IMR-90 (cell line): ENCODE results near the gene KRT74. TPM values are rescaled to one million over a fixed set of nuclear protein-coding genes. Genes with fewer than 3 reads are reported as not detected.

ENCODE experiments used
- ATAC-seq: fragments of 200-7000 bp; cut with Tn5 transposase; 2 replicates; pipeline ENCODE4 v1.9.1; 2020; ENCODE audit warnings: low read depth, mild to moderate bottlenecking, moderate library complexity
- BruUV-seq: library from RNA; stranded (reverse); fragments of 400-500 nt; replicated peaks from 2 replicates; lab custom pipeline; 2021; lab: Mats Ljungman, UMichigan
- CTCF ChIA-PET: fragments of 300-600 bp; formaldehyde crosslinking; extraction: SDS; loops from one replicate; lab custom pipeline; 2021; ENCODE audit warnings: antibody characterized with exemption; lab: Yijun Ruan, JAX
- POLR2A ChIA-PET: fragments of 300-600 bp; sonication (Branson Sonifier 250); formaldehyde crosslinking; loops from one replicate; lab custom pipeline; 2022; ENCODE audit warnings: antibody characterized with exemption; ENCODE audit not compliant: unreplicated experiment; lab: Charles Lee
- DNase-seq: peaks from one replicate; pipeline ENCODE4 v3.0.0; 2013
- H2AFZ ChIP-seq: replicated peaks from 2 replicates; pipeline ENCODE3; 2013; ENCODE audit warnings: low read length, mild to moderate bottlenecking; ENCODE audit not compliant: poor library complexity
- H2AK5ac ChIP-seq: 2 replicates; pipeline ENCODE4 v1.6.1; 2013; ENCODE audit warnings: low read depth, low read length, inconsistent platforms
- H2AK9ac ChIP-seq: replicated peaks from 2 replicates; pipeline ENCODE3; 2013; ENCODE audit warnings: mild to moderate bottlenecking, low read depth, low read length, moderate library complexity; ENCODE audit not compliant: poor library complexity
- H2BK120ac ChIP-seq: 2 replicates; pipeline ENCODE4 v1.6.1; 2013; ENCODE audit warnings: low read depth, low read length, inconsistent platforms
- H2BK15ac ChIP-seq: 3 replicates; pipeline ENCODE4 v1.6.1; 2013; ENCODE audit warnings: low read depth, low read length, inconsistent platforms
- H2BK20ac ChIP-seq: 2 replicates; pipeline ENCODE4 v1.6.1; 2013; ENCODE audit warnings: low read depth, mild to moderate bottlenecking, inconsistent platforms, low read length, moderate library complexity
- H2BK5ac ChIP-seq: 2 replicates; pipeline ENCODE4 v1.6.1; 2013; ENCODE audit warnings: mild to moderate bottlenecking, low read depth, low read length, inconsistent platforms; ENCODE audit not compliant: poor library complexity, severe bottlenecking
- H3K14ac ChIP-seq: replicated peaks from 2 replicates; pipeline ENCODE4 v1.6.1; 2013; ENCODE audit warnings: low read depth, low read length, inconsistent platforms
- H3K18ac ChIP-seq: 2 replicates; pipeline ENCODE4 v1.6.1; 2013; ENCODE audit warnings: low read depth, low read length, control low read depth
- H3K23ac ChIP-seq: 2 replicates; pipeline ENCODE4 v1.6.1; 2013; ENCODE audit warnings: low read depth, low read length, inconsistent platforms
- H3K27ac ChIP-seq: 2 replicates; pipeline ENCODE4 v1.5.1; 2013; ENCODE audit warnings: mild to moderate bottlenecking, control low read depth, low read length; ENCODE audit not compliant: insufficient read depth
- H3K27me3 ChIP-seq: 2 replicates; pipeline ENCODE4 v1.6.1; 2013; ENCODE audit warnings: low read length; ENCODE audit not compliant: control insufficient read depth, insufficient read depth
- H3K36me3 ChIP-seq: 2 replicates; pipeline ENCODE4 v1.6.1; 2013; ENCODE audit warnings: low read length, mixed read lengths; ENCODE audit not compliant: control insufficient read depth, insufficient read depth
- H3K4ac ChIP-seq: 2 replicates; pipeline ENCODE4 v1.6.1; 2013; ENCODE audit warnings: low read depth, low read length, inconsistent platforms
- H3K4me1 ChIP-seq: 2 replicates; pipeline ENCODE4 v1.6.1; 2013; ENCODE audit warnings: low read length, mixed read lengths; ENCODE audit not compliant: control insufficient read depth, insufficient read depth
- H3K4me2 ChIP-seq: 2 replicates; pipeline ENCODE4 v1.6.1; 2013; ENCODE audit warnings: low read depth, mild to moderate bottlenecking, control low read depth, low read length, moderate library complexity
- H3K4me3 ChIP-seq: 2 replicates; pipeline ENCODE4 v1.5.1; 2013; ENCODE audit warnings: low read depth, mild to moderate bottlenecking, control low read depth, low read length, moderate library complexity; ENCODE audit not compliant: insufficient read depth
- H3K56ac ChIP-seq: 2 replicates; pipeline ENCODE4 v1.6.1; 2013; ENCODE audit warnings: low read length, inconsistent platforms; ENCODE audit not compliant: insufficient read depth; ENCODE audit errors: extremely low read depth
- H3K79me1 ChIP-seq, 2 experiments: 2 replicates each; pipeline ENCODE4 v1.6.1; 2013; ENCODE audit warnings: low read length in 2 of 2, inconsistent platforms in 1 of 2, low read depth in 1 of 2
- H3K9ac ChIP-seq: 2 replicates; pipeline ENCODE4 v1.6.1; 2013; ENCODE audit warnings: low read depth, low read length, control low read depth
- H3K9me1 ChIP-seq: 2 replicates; pipeline ENCODE4 v1.6.1; 2013; ENCODE audit warnings: low read length, inconsistent platforms; ENCODE audit not compliant: insufficient read depth
- H3K9me3 ChIP-seq: 2 replicates; pipeline ENCODE4 v1.6.1; 2013; ENCODE audit warnings: low read length; ENCODE audit not compliant: control insufficient read depth, insufficient read depth
- H4K20me1 ChIP-seq: 2 replicates; pipeline ENCODE4 v1.6.1; 2013; ENCODE audit warnings: low read length, inconsistent platforms; ENCODE audit not compliant: insufficient read depth
- H4K5ac ChIP-seq: 2 replicates; pipeline ENCODE4 v1.6.1; 2013; ENCODE audit warnings: mild to moderate bottlenecking, low read depth, low read length, control low read depth
- H4K8ac ChIP-seq, 2 experiments: 2 replicates each; pipeline ENCODE4 v1.6.1; 2013; ENCODE audit warnings: low read depth in 2 of 2, low read length in 2 of 2, control low read depth in 1 of 2, inconsistent platforms in 1 of 2
- H4K91ac ChIP-seq: 2 replicates; pipeline ENCODE4 v1.6.1; 2013; ENCODE audit warnings: low read depth, low read length, inconsistent platforms; ENCODE audit not compliant: insufficient read depth
- CEBPB ChIP-seq: IDR thresholded peaks from 2 replicates; pipeline ENCODE4 v1.6.1; 2012; ENCODE audit warnings: low read depth, low read length, improper control_type of control experiment
- CHD1 ChIP-seq: IDR thresholded peaks from 2 replicates; pipeline ENCODE4 v1.6.1; 2012; ENCODE audit warnings: low read depth, low read length, improper control_type of control experiment
- CTCF ChIP-seq: conservative IDR thresholded peaks from 2 replicates; pipeline ENCODE4 v1.5.1; 2012; ENCODE audit warnings: mild to moderate bottlenecking, low read depth, low read length, improper control_type of control experiment
- FOS ChIP-seq: fragments of 150-350 bp; IDR thresholded peaks from 2 replicates; pipeline ENCODE4 v1.6.1; 2016; ENCODE audit warnings: low read depth, low read length
- MAFK ChIP-seq: IDR thresholded peaks from 2 replicates; pipeline ENCODE4 v1.6.1; 2012; ENCODE audit warnings: low read depth, low read length, improper control_type of control experiment
- MAZ ChIP-seq: IDR thresholded peaks from 2 replicates; pipeline ENCODE4 v1.6.1; 2012; ENCODE audit warnings: low read depth, mild to moderate bottlenecking, low read length, improper control_type of control experiment, moderate library complexity, borderline replicate concordance
- NFE2L2 ChIP-seq: fragments of 150-350 bp; IDR thresholded peaks from 2 replicates; pipeline ENCODE4 v1.6.1; 2016; ENCODE audit warnings: low read depth, mild to moderate bottlenecking, low read length
- RAD21 ChIP-seq: IDR thresholded peaks from 2 replicates; pipeline ENCODE4 v1.6.1; 2012; ENCODE audit warnings: low read length, improper control_type of control experiment
- RFX5 ChIP-seq: IDR thresholded peaks from 2 replicates; pipeline ENCODE4 v1.8.0; 2012; ENCODE audit warnings: low read depth, mild to moderate bottlenecking, low read length, moderate library complexity
- SMC3 ChIP-seq: fragments of 150-350 bp; IDR thresholded peaks from 2 replicates; pipeline ENCODE4 v1.6.1; 2016; ENCODE audit warnings: low read depth, mild to moderate bottlenecking, antibody characterized with exemption, low read length, moderate library complexity
- WGBS, 2 experiments: methylation state at CpG; one replicate each; pipeline versions ENCODE4 v1.1.5 to v1.1.7; 2013; ENCODE audit warnings: missing lambda C conversion rate in 2 of 2; ENCODE audit not compliant: insufficient read length in 1 of 2; ENCODE audit errors: extremely low coverage in 2 of 2; 5-methylcytosine and 5-hydroxymethylcytosine counted together
- dilution Hi-C: fragments of 300-500 bp; cut with HindIII; formaldehyde crosslinking; loops from one replicate; pipeline ENCODE4 v1.14.3; 2018; ENCODE audit warnings: low sequenced_read_pairs; ENCODE audit not compliant: unreplicated experiment
- in situ Hi-C: fragments of 300-500 bp; cut with MboI; formaldehyde crosslinking; loops from 3 replicates; pipeline ENCODE4 v1.14.3; 2019; ENCODE audit warnings: low sequenced_read_pairs, inconsistent platforms, mixed read lengths
- intact Hi-C: fragments of 100-400 bp; cut with micrococcal nuclease; formaldehyde crosslinking; loops from 2 replicates; pipeline ENCODE4 v1.10.0; 2022
- polyA plus RNA-seq, 3 experiments: library from polyadenylated mRNA; depleted of rRNA; stranded (reverse); fragments of >200 nt; gene quantifications; 2 replicates each; pipeline ENCODE4 v1.2.3, GENCODE V29; 2012; ENCODE audit warnings: low replicate concordance in 1 of 3
- total RNA-seq: library from RNA; depleted of rRNA; stranded (reverse); fragments of >200 nt; gene quantifications from 2 replicates; pipeline ENCODE4 v1.2.3, GENCODE V29; 2012
- TF ChIP-seq, protein P1 (sequence below): fragments of 150-350 bp; IDR thresholded peaks from 2 replicates; pipeline ENCODE4 v1.6.1; 2016; ENCODE audit warnings: low read depth, mild to moderate bottlenecking, low read length, moderate library complexity, borderline replicate concordance

The KRT74 gene
- total and polyA plus RNA-seq, 2 of the 4 experiments (the other 2 are of a cell fraction) = not detected

- Histone ChIP-seq H3K4me3 (no peak overlapping the region), H3K9ac (no peak overlapping the region), H3K79me1 (no peaks in the 10 kb centered on the region), H3K4me2 (no peak overlapping the region), H3K4ac (no peak overlapping the region), H3K9me1 (no peaks in the 10 kb centered on the region), H2BK5ac (no peak overlapping the region), H3K27me3 (peaks cover 41% of the 10 kb centered on the region), H4K5ac (no peak overlapping the region), H3K27ac (no peak overlapping the region), H2AFZ (no peak overlapping the region), H3K36me3 (no peaks in the 10 kb centered on the region), H3K18ac (no peak overlapping the region), H3K9me3 (no peaks in the 10 kb centered on the region), H4K91ac (no peak overlapping the region), H3K23ac (no peak overlapping the region), H3K4me1 (no peaks in the 10 kb centered on the region), H4K20me1 (no peaks in the 10 kb centered on the region), H2AK5ac (no peak overlapping the region), H2BK15ac (no peak overlapping the region), H2AK9ac (no peak overlapping the region), H4K8ac (no peak overlapping the region), H2BK20ac (no peak overlapping the region), H2BK120ac (no peak overlapping the region), H3K56ac (no peak overlapping the region), H3K14ac (no peak overlapping the region)
- ATAC-seq (no peak), DNase-seq (no peak)
- no TSS peak for BruUV-seq
- in situ Hi-C loops = no loop called here
- ChIA-PET POLR2A (no interaction called here), CTCF (no interaction called here)
- TF ChIP-seq RFX5 (no peak), MAFK (no peak), RAD21 (no peak), MAZ (no peak), SMC3 (no peak), CEBPB (no peak), NFE2L2 (no peak), CTCF (no peak), FOS (no peak), CHD1 (no peak)
- TF ChIP-seq, protein P1, sequence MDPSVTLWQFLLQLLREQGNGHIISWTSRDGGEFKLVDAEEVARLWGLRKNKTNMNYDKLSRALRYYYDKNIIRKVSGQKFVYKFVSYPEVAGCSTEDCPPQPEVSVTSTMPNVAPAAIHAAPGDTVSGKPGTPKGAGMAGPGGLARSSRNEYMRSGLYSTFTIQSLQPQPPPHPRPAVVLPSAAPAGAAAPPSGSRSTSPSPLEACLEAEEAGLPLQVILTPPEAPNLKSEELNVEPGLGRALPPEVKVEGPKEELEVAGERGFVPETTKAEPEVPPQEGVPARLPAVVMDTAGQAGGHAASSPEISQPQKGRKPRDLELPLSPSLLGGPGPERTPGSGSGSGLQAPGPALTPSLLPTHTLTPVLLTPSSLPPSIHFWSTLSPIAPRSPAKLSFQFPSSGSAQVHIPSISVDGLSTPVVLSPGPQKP = no peak
- 29% methylated on average over 1 of the region's 4 CpGs; no CpG with 5 or more reads in 1 of the 2 experiments for WGBS, 2 experiments
- dilution Hi-C loops = no loop called here
- intact Hi-C loops = no loop called here
These were observed 28.0 kb upstream of the KRT74 start for GRCh38 chr12:52601671-52602070.
